ENCODE measurements around the gene GREM2. TPM values are rescaled to one million over a fixed set of nuclear protein-coding genes. Genes with fewer than 3 reads are reported as not detected.

Gene GREM2
- total RNA-seq, 1 experiment from 2014 or later: 0.17 TPM

- TF ChIP-seq USF1 (CRISPR knock-in tag; IDR thresholded peaks at IDR 0.05) (no peak), ZNF219 (CRISPR knock-in tag; IDR thresholded peaks at IDR 0.05; ENCODE audit: borderline replicate concordance) (no peak), JUN (CRISPR knock-in tag; IDR thresholded peaks at IDR 0.05) (no peak), RORB (CRISPR knock-in tag; IDR thresholded peaks at IDR 0.05) (no peak)
Measured at GRCh38 chr1:240599299-240599698, 12.7 kb downstream of the GREM2 start (continued).

- CTCF ChIA-PET: interaction anchor here (0.5 kb wide), 1 partner anchor 8 kb away, joined by 4 read pairs; no protein-coding TSS in a partner anchor
- no peak overlapping the region for H3K27ac Mint-ChIP-seq
Measured at GRCh38 chr1:240598216-240599001, 13.5 kb downstream of the GREM2 start.

More at GRCh38 chr1:240598216-240599001, 13.5 kb downstream of the GREM2 start:
- TF ChIP-seq TCF7 (CRISPR knock-in tag; IDR thresholded peaks at IDR 0.05; ENCODE audit: low read depth): no peak
- no peak for TF ChIP-seq E2F1 (CRISPR knock-in tag; IDR thresholded peaks at IDR 0.05)
- no peak for TF ChIP-seq ARID4B (CRISPR knock-in tag; IDR thresholded peaks at IDR 0.05; ENCODE audit: borderline replicate concordance)
- no peak for TF ChIP-seq ZNF232 (CRISPR knock-in tag; IDR thresholded peaks at IDR 0.05)
- TF ChIP-seq TEAD4 (CRISPR knock-in tag; IDR thresholded peaks at IDR 0.05): no peak
- TF ChIP-seq SP1 (CRISPR knock-in tag; conservative IDR thresholded peaks at IDR 0.05): no peak
- TF ChIP-seq NR3C1 (CRISPR knock-in tag; conservative IDR thresholded peaks at IDR 0.05; ENCODE audit: low read depth): no peak
- no peak for TF ChIP-seq FOXJ3 (CRISPR knock-in tag; IDR thresholded peaks at IDR 0.05; ENCODE audit: borderline replicate concordance)
- TF ChIP-seq AR (CRISPR knock-in tag; IDR thresholded peaks at IDR 0.05): no peak
- TF ChIP-seq NR1H2 (CRISPR knock-in tag; IDR thresholded peaks at IDR 0.05): no peak
- no peak for TF ChIP-seq ZNF219 (CRISPR knock-in tag; IDR thresholded peaks at IDR 0.05; ENCODE audit: borderline replicate concordance)
- no peak for TF ChIP-seq NFYB (CRISPR knock-in tag; conservative IDR thresholded peaks at IDR 0.05; ENCODE audit: low read depth)
- no peak for TF ChIP-seq ZSCAN18 (CRISPR knock-in tag; IDR thresholded peaks at IDR 0.05)
- Mint-ChIP-seq H3K9me3 (no peaks in the 10 kb centered on the region), H3K27me3 (ENCODE audit: low read depth) (no peaks in the 10 kb centered on the region), H3K4me3 (no peak overlapping the region), H3K36me3 (no peaks in the 10 kb centered on the region), H3K4me1 (peaks cover 9% of the 10 kb centered on the region; the same call in 1 of the 2 replicates)
- ATAC-seq (no peak), DNase-seq (ENCODE audit: low spot score) (no peak)
- POLR2A ChIA-PET: no interaction called here

Data from WTC11 (cell line).